DOHH2 (cell line): ENCODE data around the gene ITPRIPL2.

ENCODE experiments used
- H3F3A ChIP-seq: fragments of 200-600 bp; sonication (generic), shearing (Covaris generic); 2 replicates; pipeline ENCODE4 v1.6.0; 2016; ENCODE audit warnings: antibody characterized with exemption, mild to moderate bottlenecking; ENCODE audit not compliant: control insufficient read depth, insufficient read depth
- H3K27ac ChIP-seq: fragments of 200-600 bp; sonication (generic); 2 replicates; pipeline ENCODE4 v1.5.1; 2014; ENCODE audit warnings: low read depth, mild to moderate bottlenecking, low read length, moderate library complexity
- H3K27me3 ChIP-seq: fragments of 200-600 bp; sonication (generic); 2 replicates; pipeline ENCODE4 v1.6.1; 2014; ENCODE audit warnings: mild to moderate bottlenecking, low read length, mixed read lengths; ENCODE audit not compliant: control insufficient read depth
- H3K36me3 ChIP-seq: fragments of 200-600 bp; sonication (generic); 2 replicates; pipeline ENCODE4 v1.6.1; 2014; ENCODE audit warnings: mild to moderate bottlenecking, low read length, moderate library complexity, mixed read lengths; ENCODE audit not compliant: control insufficient read depth
- H3K4me1 ChIP-seq: fragments of 200-600 bp; sonication (generic); 2 replicates; pipeline ENCODE4 v1.6.1; 2014; ENCODE audit warnings: mild to moderate bottlenecking, low read length, mixed read lengths; ENCODE audit not compliant: control insufficient read depth
- H3K4me2 ChIP-seq: fragments of 200-600 bp; sonication (generic); 2 replicates; pipeline ENCODE4 v1.6.0; 2014; ENCODE audit warnings: mild to moderate bottlenecking, low read length, moderate library complexity
- H3K4me3 ChIP-seq: fragments of 200-600 bp; sonication (generic); 2 replicates; pipeline ENCODE4 v1.5.1; 2014; ENCODE audit warnings: mild to moderate bottlenecking, low read length, mixed read lengths
- H3K79me2 ChIP-seq: fragments of 200-600 bp; sonication (generic); 2 replicates; pipeline ENCODE4 v1.6.1; 2014; ENCODE audit warnings: mild to moderate bottlenecking, low read length, mixed read lengths; ENCODE audit not compliant: control insufficient read depth
- H3K9me2 ChIP-seq: fragments of 200-600 bp; sonication (generic); replicated peaks from 2 replicates; pipeline ENCODE4 v1.6.1; 2014; ENCODE audit warnings: mild to moderate bottlenecking, low read length, mixed read lengths; ENCODE audit not compliant: control insufficient read depth
- H3K9me3 ChIP-seq: fragments of 200-600 bp; sonication (generic); 2 replicates; pipeline ENCODE4 v1.6.1; 2014; ENCODE audit warnings: antibody characterized with exemption, low read length, mixed read lengths; ENCODE audit not compliant: control insufficient read depth, insufficient read depth
- H4K20me1 ChIP-seq: fragments of 200-600 bp; sonication (generic); 2 replicates; pipeline ENCODE4 v1.6.0; 2014; ENCODE audit warnings: low read depth, mild to moderate bottlenecking, antibody characterized with exemption, low read length, moderate library complexity; ENCODE audit not compliant: control insufficient read depth, insufficient read depth
- CTCF ChIP-seq: fragments of 200-600 bp; sonication (generic); IDR thresholded peaks from one replicate; pipeline ENCODE4 v1.5.1; 2014; ENCODE audit warnings: antibody characterized with exemption, mild to moderate bottlenecking, low read depth, low read length; ENCODE audit not compliant: poor library complexity, severe bottlenecking
- EZH2phosphoT487 ChIP-seq: fragments of 200-600 bp; sonication (generic); IDR thresholded peaks from 2 replicates; pipeline ENCODE4 v1.6.1; 2017; ENCODE audit warnings: borderline replicate concordance, mild to moderate bottlenecking, antibody characterized with exemption, low read length, moderate library complexity, mixed read lengths

Gene ITPRIPL2

GRCh38 chr16:19131825-19132218, 18.1 kb downstream of the ITPRIPL2 start:
- no peak for TF ChIP-seq CTCF
- TF ChIP-seq EZH2phosphoT487, result no peak
- H3K36me3 ChIP-seq, result no peaks in the 10 kb centered on the region
- no peak overlapping the region for H3K27ac ChIP-seq
- no peak overlapping the region for H3K4me3 ChIP-seq
- no peaks in the 10 kb centered on the region for H3F3A ChIP-seq
- H3K9me3 ChIP-seq, result no peaks in the 10 kb centered on the region
- no peaks in the 10 kb centered on the region for H3K27me3 ChIP-seq
- H3K4me2 ChIP-seq, result no peak overlapping the region
- no peaks in the 10 kb centered on the region for H3K9me2 ChIP-seq
- no peaks in the 10 kb centered on the region for H4K20me1 ChIP-seq
- H3K4me1 ChIP-seq, result peaks cover 35% of the 10 kb centered on the region
- no peaks in the 10 kb centered on the region for H3K79me2 ChIP-seq

- Histone ChIP-seq H3F3A (no peaks in the 10 kb centered on the region), H3K79me2 (no peaks in the 10 kb centered on the region), H3K27ac (no peak overlapping the region), H3K4me3 (no peak overlapping the region), H4K20me1 (no peaks in the 10 kb centered on the region), H3K9me3 (no peaks in the 10 kb centered on the region), H3K27me3 (no peaks in the 10 kb centered on the region), H3K4me2 (no peak overlapping the region), H3K9me2 (no peaks in the 10 kb centered on the region), H3K4me1 (peaks cover 35% of the 10 kb centered on the region), H3K36me3 (no peaks in the 10 kb centered on the region)
- no peak for TF ChIP-seq CTCF
- TF ChIP-seq EZH2phosphoT487, result no peak
Observed at GRCh38 chr16:19132255-19132654, 18.5 kb downstream of the ITPRIPL2 start.

GRCh38 chr16:19132898-19133297, 19.1 kb downstream of the ITPRIPL2 start:
- Histone ChIP-seq H3K9me2 (no peaks in the 10 kb centered on the region), H3F3A (no peaks in the 10 kb centered on the region), H3K79me2 (no peaks in the 10 kb centered on the region), H3K4me2 (no peak overlapping the region), H3K4me3 (no peak overlapping the region), H3K27ac (no peak overlapping the region), H3K9me3 (no peaks in the 10 kb centered on the region), H4K20me1 (no peaks in the 10 kb centered on the region), H3K36me3 (no peaks in the 10 kb centered on the region), H3K4me1 (peaks cover 35% of the 10 kb centered on the region), H3K27me3 (no peaks in the 10 kb centered on the region)
- no peak for TF ChIP-seq EZH2phosphoT487
- TF ChIP-seq CTCF, result no peak

- Histone ChIP-seq H3K79me2 (no peaks in the 10 kb centered on the region), H4K20me1 (no peaks in the 10 kb centered on the region), H3K27ac (no peak overlapping the region), H3F3A (no peaks in the 10 kb centered on the region), H3K4me3 (no peak overlapping the region), H3K4me2 (no peak overlapping the region), H3K9me2 (no peaks in the 10 kb centered on the region), H3K9me3 (no peaks in the 10 kb centered on the region), H3K27me3 (no peaks in the 10 kb centered on the region), H3K36me3 (no peaks in the 10 kb centered on the region), H3K4me1 (peaks cover 35% of the 10 kb centered on the region)
- TF ChIP-seq CTCF, result no peak
- TF ChIP-seq EZH2phosphoT487, result no peak
Observed at GRCh38 chr16:19133600-19133999, 19.8 kb downstream of the ITPRIPL2 start.
